ENCODE data around the gene KXD1.
"Not testable (repeated sequence)": the region's sequence is repeated elsewhere in the genome, so short reads cannot be mapped to it uniquely, and the experiment has no call there.

Gene KXD1

GRCh38 chr19:18557411-18558201 is at the start of gene KXD1:
TSS of gene KXD1 (plus strand) at chr19:18557870. CDS start at chr19:18562057, 4,187 bp downstream.
- peak; percentile 97 for DNase-seq (ENCODE audit: low spot score)

- no peak for DNase-seq (ENCODE audit: low spot score)
Observed at GRCh38 chr19:18508585-18508984, 49.1 kb upstream of the KXD1 start.

- no peak for DNase-seq (ENCODE audit: low spot score)
Observed at GRCh38 chr19:18510216-18510615, 47.5 kb upstream of the KXD1 start.

- no peak for DNase-seq (ENCODE audit: low spot score)
Observed at GRCh38 chr19:18513868-18514267, 43.8 kb upstream of the KXD1 start.

- DNase-seq (ENCODE audit: low spot score): no peak
Observed at GRCh38 chr19:18514800-18515682, 42.6 kb upstream of the KXD1 start.

- DNase-seq (ENCODE audit: low spot score): no peak
Observed at GRCh38 chr19:18515959-18516358, 41.7 kb upstream of the KXD1 start.

- no peak for DNase-seq (ENCODE audit: low spot score)
Observed at GRCh38 chr19:18517606-18518005, 40.1 kb upstream of the KXD1 start.

- no peak for DNase-seq (ENCODE audit: low spot score)
Observed at GRCh38 chr19:18518639-18519038, 39.0 kb upstream of the KXD1 start.

- peak; percentile 79 for DNase-seq (ENCODE audit: low spot score)
Observed at GRCh38 chr19:18519962-18520847, 37.5 kb upstream of the KXD1 start.

- DNase-seq (ENCODE audit: low spot score): no peak
Observed at GRCh38 chr19:18520848-18521691, 36.6 kb upstream of the KXD1 start.

GRCh38 chr19:18521692-18522123 is 36.0 kb upstream of the KXD1 start, which contains the start of gene ELL:
TSS of gene ELL (minus strand) at chr19:18522070. CDS start at chr19:18522055, 15 bp downstream.
- no peak for DNase-seq (ENCODE audit: low spot score)

GRCh38 chr19:18522124-18522861 is 35.4 kb upstream of the KXD1 start:
- DNase-seq (ENCODE audit: low spot score): peak; percentile 97

- DNase-seq (ENCODE audit: low spot score): not testable (repeated sequence)
Observed at GRCh38 chr19:18522862-18523440, 34.7 kb upstream of the KXD1 start.

GRCh38 chr19:18523841-18524240 is 33.8 kb upstream of the KXD1 start:
- DNase-seq (ENCODE audit: low spot score): no peak

GRCh38 chr19:18526316-18526715 is 31.4 kb upstream of the KXD1 start:
- DNase-seq (ENCODE audit: low spot score): no peak

GRCh38 chr19:18529782-18530181 is 27.9 kb upstream of the KXD1 start:
- no peak for DNase-seq (ENCODE audit: low spot score)

GRCh38 chr19:18531485-18531884 is 26.2 kb upstream of the KXD1 start:
- peak; percentile 12 for DNase-seq (ENCODE audit: low spot score)

- DNase-seq (ENCODE audit: low spot score): peak; percentile 11
Observed at GRCh38 chr19:18532168-18532890, 25.3 kb upstream of the KXD1 start.

- DNase-seq (ENCODE audit: low spot score): no peak
Observed at GRCh38 chr19:18533058-18533457, 24.6 kb upstream of the KXD1 start.
